B cell (primary cell): ENCODE data around the gene RAD23A. TPM values are rescaled to one million over a fixed set of nuclear protein-coding genes. Genes with fewer than 3 reads are reported as not detected.

ENCODE experiments used
- ATAC-seq: fragments of 200-7000 bp; cut with Tn5 transposase; one replicate; pipeline ENCODE4 v1.10.0; 2021; ENCODE audit warnings: low read depth, mild to moderate bottlenecking, moderate number of reproducible peaks, moderate library complexity
- CTCF ChIA-PET: fragments of 350-600 bp; sonication (Branson Sonifier 250); formaldehyde crosslinking; loops from one replicate; lab custom pipeline; 2021; ENCODE audit warnings: antibody characterized with exemption, inconsistent platforms; lab: Charles Lee
- POLR2A ChIA-PET: fragments of 350-600 bp; sonication (Branson Sonifier 250); formaldehyde crosslinking; loops from one replicate; lab custom pipeline; 2021; ENCODE audit warnings: antibody characterized with exemption; lab: Charles Lee
- DNase-seq: peaks from one replicate; pipeline ENCODE4 v3.0.0; 2013
- H2AFZ ChIP-seq: 2 replicates; pipeline ENCODE4 v1.6.1; 2012; ENCODE audit warnings: mild to moderate bottlenecking, low read depth, low read length; ENCODE audit not compliant: insufficient read depth, poor library complexity, severe bottlenecking
- H3K27ac ChIP-seq, 2 donors: 1 replicate in 1 of 2; 2 replicates in 1 of 2; pipeline ENCODE4 v1.5.1; 2012 to 2013; ENCODE audit warnings: low read length in 2 of 2, mild to moderate bottlenecking in 2 of 2, moderate library complexity in 1 of 2
- H3K27me3 ChIP-seq, 4 experiments: fragments of 200-600 bp in 1 of 4; sonication (generic) in 1 of 4; replicated peaks in 1 of 4; 1 replicate in 2 of 4; 2 replicates in 2 of 4; pipeline versions ENCODE4 v1.6.1 to v1.7.0; 2013 to 2016; ENCODE audit warnings: low read length in 3 of 4, mild to moderate bottlenecking in 2 of 4, mixed read lengths in 1 of 4, moderate library complexity in 1 of 4; ENCODE audit not compliant: insufficient read depth in 4 of 4, control insufficient read depth in 3 of 4; ENCODE audit errors: control extremely low read depth in 1 of 4
- H3K36me3 ChIP-seq, 2 experiments: replicated peaks in 1 of 2; 1 replicate in 1 of 2; 2 replicates in 1 of 2; pipeline versions ENCODE4 v1.6.1 to v1.7.1; 2013; ENCODE audit warnings: low read length in 1 of 2; ENCODE audit not compliant: insufficient read depth in 2 of 2, control insufficient read depth in 1 of 2; ENCODE audit errors: control extremely low read depth in 1 of 2, extremely low read depth in 1 of 2
- H3K4me1 ChIP-seq, 2 donors: fragments of 200-600 bp in 1 of 2; sonication (generic) in 1 of 2; 1 replicate in 1 of 2; 2 replicates in 1 of 2; pipeline versions ENCODE4 v1.5.1 to v1.6.1; 2013 to 2017; ENCODE audit warnings: low read length in 2 of 2; ENCODE audit not compliant: control insufficient read depth in 2 of 2, insufficient read depth in 2 of 2
- H3K4me2 ChIP-seq: replicated peaks from 2 replicates; pipeline ENCODE3; 2012; ENCODE audit warnings: mild to moderate bottlenecking, low read depth, low read length; ENCODE audit not compliant: poor library complexity, severe bottlenecking
- H3K4me3 ChIP-seq, 5 experiments: fragments of 200-600 bp in 1 of 5; sonication (generic) in 1 of 5; 1 replicate in 3 of 5; 2 replicates in 2 of 5; pipeline versions ENCODE4 v1.5.1 to v1.7.0; 2011 to 2016; ENCODE audit warnings: low read length in 4 of 5, mild to moderate bottlenecking in 4 of 5, low read depth in 2 of 5, control low read depth in 1 of 5, moderate library complexity in 1 of 5; ENCODE audit not compliant: insufficient read depth in 1 of 5; ENCODE audit errors: control extremely low read depth in 1 of 5, extremely low read depth in 1 of 5
- H3K79me2 ChIP-seq: fragments of 200-600 bp; sonication (generic); one replicate; pipeline ENCODE4 v1.6.0; 2016; ENCODE audit warnings: low read length; ENCODE audit not compliant: control insufficient read depth, insufficient read depth
- H3K9ac ChIP-seq: fragments of 200-600 bp; sonication (generic); 2 replicates; pipeline ENCODE4 v1.6.1; 2017; ENCODE audit warnings: mild to moderate bottlenecking, low read length, moderate library complexity
- H3K9me3 ChIP-seq, 3 donors: one replicate each; pipeline versions ENCODE4 v1.6.1 to v1.7.1; 2013; ENCODE audit warnings: low read length in 2 of 3; ENCODE audit not compliant: control insufficient read depth in 2 of 3, insufficient read depth in 1 of 3; ENCODE audit errors: control extremely low read depth in 1 of 3
- H4K20me1 ChIP-seq: 2 replicates; pipeline ENCODE4 v1.6.0; 2012; ENCODE audit warnings: mild to moderate bottlenecking, low read length; ENCODE audit not compliant: insufficient read depth, control insufficient read depth, poor library complexity, severe bottlenecking
- H3K27ac Mint-ChIP-seq: one replicate; pipeline ENCODE4 v1.8.0; 2021; ENCODE audit warnings: mixed read lengths
- H3K27me3 Mint-ChIP-seq: one replicate; pipeline ENCODE4 v1.8.0; 2021; ENCODE audit warnings: mixed read lengths
- H3K4me1 Mint-ChIP-seq: one replicate; pipeline ENCODE4 v1.8.0; 2021; ENCODE audit warnings: mixed read lengths
- H3K4me3 Mint-ChIP-seq: one replicate; pipeline ENCODE4 v1.8.0; 2021; ENCODE audit warnings: mixed read lengths
- H3K9me3 Mint-ChIP-seq: one replicate; pipeline ENCODE4 v1.8.0; 2022; ENCODE audit warnings: mixed read lengths; ENCODE audit not compliant: insufficient read depth
- EZH2 ChIP-seq: IDR thresholded peaks from 2 replicates; pipeline ENCODE4 v1.6.1; 2012; ENCODE audit warnings: borderline replicate concordance, low read depth, mild to moderate bottlenecking, moderate library complexity, low read length; ENCODE audit not compliant: insufficient read depth, poor library complexity, severe bottlenecking
- WGBS: methylation state at CpG from one replicate; pipeline ENCODE4 v1.1.5; 2013; ENCODE audit warnings: missing lambda C conversion rate; ENCODE audit not compliant: insufficient coverage; 5-methylcytosine and 5-hydroxymethylcytosine counted together
- intact Hi-C: fragments of 100-400 bp; cut with micrococcal nuclease; formaldehyde crosslinking; loops from one replicate; pipeline ENCODE4 v1.10.0; 2022
- polyA minus RNA-seq: library from RNA; depleted of rRNA, polyadenylated mRNA; stranded (reverse); fragments of >200 nt; gene quantifications from 2 replicates; pipeline ENCODE4 v1.2.3, GENCODE V29; 2012
- polyA plus RNA-seq: library from polyadenylated mRNA; depleted of rRNA; stranded (reverse); fragments of >200 nt; gene quantifications from 2 replicates; pipeline ENCODE4 v1.2.3, GENCODE V29; 2012
- total RNA-seq, 2 donors: library from RNA; stranded (reverse); fragments of 120-200 nt in 1 of 2; gene quantifications; 1 replicate in 1 of 2; 2 replicates in 1 of 2; pipeline versions ENCODE4 v1.2.3 to v1.2.4, GENCODE V29; 2013 to 2022
- TF ChIP-seq, protein P1 (sequence below): fragments of 200-600 bp; IDR thresholded peaks from one replicate; pipeline ENCODE4 v1.8.0; 2022; ENCODE audit warnings: antibody characterized with exemption, mild to moderate bottlenecking

Gene RAD23A
- total RNA-seq (89.0 and 100 TPM in 2 replicates), polyA plus RNA-seq (106 and 123 TPM in 2 replicates), polyA minus RNA-seq (97.7 and 157 TPM in 2 replicates)
- total RNA-seq (2013), result 69.0 TPM

DNA sequence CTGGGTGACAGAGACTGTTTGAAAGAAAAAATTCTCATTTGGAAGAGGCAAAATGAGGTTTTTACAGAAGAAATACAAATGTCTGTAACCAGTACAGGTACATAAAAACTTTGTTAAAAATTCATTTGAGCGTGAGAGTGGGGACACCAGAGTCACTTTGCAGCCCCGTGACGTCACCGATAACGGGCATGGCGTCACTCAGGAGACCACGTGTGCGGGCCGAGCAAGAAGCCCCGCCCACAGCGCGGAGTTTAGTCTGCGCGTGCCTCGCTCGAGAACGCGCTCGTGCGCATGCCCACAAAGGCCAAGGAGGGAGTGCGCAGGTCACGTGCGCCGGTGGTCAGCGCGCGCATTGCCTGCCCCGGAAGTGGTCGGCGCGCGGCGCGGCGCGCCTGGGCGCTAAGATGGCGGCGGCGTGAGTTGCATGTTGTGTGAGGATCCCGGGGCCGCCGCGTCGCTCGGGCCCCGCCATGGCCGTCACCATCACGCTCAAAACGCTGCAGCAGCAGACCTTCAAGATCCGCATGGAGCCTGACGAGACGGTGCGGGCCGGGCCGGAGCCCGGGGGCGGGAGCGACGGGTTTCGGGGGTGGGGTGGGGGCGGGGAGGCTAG, at the start of gene RAD23A:
RAD23A (plus strand) TSS at position 384 of the 613 bp plus-strand sequence; CDS start at position 471, 87 bp downstream.
- Histone ChIP-seq H3K79me2 (peaks cover 47% of the 10 kb centered on the region), H3K27ac (peak within 1 kb of the TSS; percentile 68 to 86), H3K36me3 (peaks cover 0 to 76% of the 10 kb centered on the region in 2 experiments), H3K4me2 (peak within 1 kb of the TSS; percentile 94), H4K20me1 (peaks cover 41% of the 10 kb centered on the region), H3K9ac (peak within 1 kb of the TSS; percentile 94), H3K9me3 (peaks cover 0 to 7% (median 0%) of the 10 kb centered on the region in 3 donors), H2AFZ (peak within 1 kb of the TSS; percentile 71), H3K4me1 (peaks cover 20 to 44% of the 10 kb centered on the region in 2 donors), H3K4me3 (peak within 1 kb of the TSS; percentile 55 to 90 (median 61)), H3K27me3 (no peaks in the 10 kb centered on the region)
- ATAC-seq, result peak; percentile 88
- Mint-ChIP-seq H3K4me3 (peak within 1 kb of the TSS; percentile 95), H3K27ac (peak within 1 kb of the TSS; percentile 99), H3K27me3 (no peaks in the 10 kb centered on the region), H3K4me1 (peaks cover 48% of the 10 kb centered on the region), H3K9me3 (no peaks in the 10 kb centered on the region)
- ChIA-PET POLR2A (interaction anchor here (0.9 kb wide), 1 partner anchor 149 kb away, joined by 4 read pairs; no protein-coding TSS in a partner anchor), CTCF (interaction anchor here (1.0 to 1.4 kb wide), 4 partner anchors 10 to 149 kb away, joined by 3 to 5 read pairs (median 3); partner anchors contain the start of gene GADD45GIP1)
- TF ChIP-seq EZH2, result no peak
- TF ChIP-seq, protein P1, sequence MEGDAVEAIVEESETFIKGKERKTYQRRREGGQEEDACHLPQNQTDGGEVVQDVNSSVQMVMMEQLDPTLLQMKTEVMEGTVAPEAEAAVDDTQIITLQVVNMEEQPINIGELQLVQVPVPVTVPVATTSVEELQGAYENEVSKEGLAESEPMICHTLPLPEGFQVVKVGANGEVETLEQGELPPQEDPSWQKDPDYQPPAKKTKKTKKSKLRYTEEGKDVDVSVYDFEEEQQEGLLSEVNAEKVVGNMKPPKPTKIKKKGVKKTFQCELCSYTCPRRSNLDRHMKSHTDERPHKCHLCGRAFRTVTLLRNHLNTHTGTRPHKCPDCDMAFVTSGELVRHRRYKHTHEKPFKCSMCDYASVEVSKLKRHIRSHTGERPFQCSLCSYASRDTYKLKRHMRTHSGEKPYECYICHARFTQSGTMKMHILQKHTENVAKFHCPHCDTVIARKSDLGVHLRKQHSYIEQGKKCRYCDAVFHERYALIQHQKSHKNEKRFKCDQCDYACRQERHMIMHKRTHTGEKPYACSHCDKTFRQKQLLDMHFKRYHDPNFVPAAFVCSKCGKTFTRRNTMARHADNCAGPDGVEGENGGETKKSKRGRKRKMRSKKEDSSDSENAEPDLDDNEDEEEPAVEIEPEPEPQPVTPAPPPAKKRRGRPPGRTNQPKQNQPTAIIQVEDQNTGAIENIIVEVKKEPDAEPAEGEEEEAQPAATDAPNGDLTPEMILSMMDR, result no peak
- WGBS, result under 1% methylated on average over 52 of the region's 62 CpGs
- DNase-seq, result peak; percentile 100
- intact Hi-C loops, result loop anchor here (1.0 kb wide), 3 partner anchors 12 to 55 kb away; partner anchors contain the start of genes FARSA and GADD45GIP1

DNA sequence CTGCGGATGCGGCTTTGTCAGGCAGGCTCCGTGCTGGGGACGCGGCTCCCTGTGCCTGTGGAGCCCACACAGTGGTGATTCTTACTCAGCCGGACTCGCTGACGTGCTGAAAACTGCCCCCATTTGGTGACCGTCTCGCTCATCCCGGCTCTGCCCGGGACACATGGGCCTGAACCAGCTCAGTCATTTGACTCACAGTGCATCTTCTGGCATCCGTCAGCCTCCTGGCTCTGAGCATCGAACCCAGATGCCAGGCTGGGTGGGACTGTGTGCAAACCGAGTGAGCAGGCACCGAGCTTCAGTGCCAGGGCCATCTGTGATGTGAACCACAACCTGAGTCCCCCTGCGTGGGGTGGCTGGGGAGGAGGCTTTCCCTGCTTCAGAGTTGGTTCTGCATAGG, 49.2 kb upstream of the RAD23A start:
- WGBS, result 100% methylated on average over 17 of the region's 17 CpGs
- Histone ChIP-seq H3K4me1 (peaks cover 8% of the 10 kb centered on the region in 2 donors), H3K36me3 (peaks cover 0 to 40% of the 10 kb centered on the region in 2 experiments), H3K27ac (no peak overlapping the region), H2AFZ (no peak overlapping the region), H3K9me3 (no peaks in the 10 kb centered on the region), H4K20me1 (peaks cover 3% of the 10 kb centered on the region), H3K4me3 (no peak overlapping the region), H3K4me2 (no peak overlapping the region), H3K27me3 (no peaks in the 10 kb centered on the region), H3K79me2 (peaks cover 9% of the 10 kb centered on the region), H3K9ac (no peak overlapping the region)
- intact Hi-C loops, result no loop called here
- H3K9me3 Mint-ChIP-seq, result no peaks in the 10 kb centered on the region
- no peaks in the 10 kb centered on the region for H3K27me3 Mint-ChIP-seq
- TF ChIP-seq, protein P1, result no peak
- TF ChIP-seq EZH2, result no peak
- POLR2A ChIA-PET, result no interaction called here
- no peak for DNase-seq
- ATAC-seq, result no peak
- H3K27ac Mint-ChIP-seq, result no peak overlapping the region
- CTCF ChIA-PET, result no interaction called here
- H3K4me1 Mint-ChIP-seq, result peaks cover 10% of the 10 kb centered on the region
- H3K4me3 Mint-ChIP-seq, result no peak overlapping the region
